ENCODE measurements around the gene DGKH.
"Not testable (repeated sequence)": the region's sequence is repeated elsewhere in the genome, so short reads cannot be mapped to it uniquely, and the experiment has no call there.

The DGKH gene

DNA sequence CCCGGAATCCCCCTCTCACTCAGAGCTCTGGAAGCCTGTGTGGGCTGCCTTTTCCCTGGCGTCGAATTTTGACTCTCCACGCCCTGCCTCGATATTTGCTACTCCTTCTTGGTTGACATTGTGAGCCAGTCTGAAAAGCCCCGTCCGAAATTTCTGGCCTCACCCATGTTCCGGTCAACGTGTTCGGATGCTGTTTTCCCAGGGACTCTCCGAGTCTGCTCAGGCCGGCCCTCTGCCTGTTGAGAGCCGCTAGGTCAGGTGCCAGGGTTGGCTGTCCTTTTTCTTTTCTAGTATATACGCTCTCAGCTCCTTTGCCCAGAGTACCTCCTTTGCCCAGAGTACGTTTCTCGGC, 6.8 kb upstream of the DGKH start:
- DNase-seq = peak; percentile 45

DNA sequence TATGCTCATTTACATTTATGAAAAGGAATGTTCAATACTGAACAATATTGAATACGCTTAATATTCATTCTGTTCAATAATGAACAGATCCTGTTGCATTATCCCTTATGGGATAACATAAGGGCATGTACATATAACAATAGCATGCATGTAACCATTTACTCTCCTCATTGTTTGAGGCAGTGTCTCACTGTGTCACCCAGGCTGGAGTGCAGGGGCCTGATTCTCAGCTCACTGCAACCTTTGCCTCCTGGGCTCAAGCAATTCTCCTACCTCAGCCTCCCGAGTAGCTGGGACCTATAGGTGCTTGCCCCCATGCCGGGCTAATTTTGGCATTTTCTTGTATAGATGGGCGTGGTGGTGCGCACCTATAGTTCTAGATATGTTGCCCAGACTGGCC, 4.8 kb upstream of the DGKH start:
- no peak for DNase-seq

DNA sequence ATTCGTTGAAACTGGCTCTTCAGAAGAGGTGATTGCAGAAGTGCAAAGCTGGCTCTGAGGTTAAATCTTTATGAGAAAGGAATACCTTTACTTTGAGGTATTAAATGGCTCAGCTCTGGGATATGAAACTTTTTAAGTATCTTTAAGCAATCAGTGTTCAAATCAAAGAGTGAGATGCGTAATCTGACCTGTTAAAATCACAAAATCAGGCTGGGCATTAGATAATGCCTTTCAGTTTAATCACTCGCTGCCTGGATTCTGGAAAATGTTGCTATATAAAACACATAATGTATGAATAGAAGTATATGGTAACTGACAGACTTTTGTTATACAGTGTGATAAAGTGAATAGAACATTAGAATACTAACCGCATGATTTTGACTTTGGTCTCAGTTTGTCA, 2.0 kb upstream of the DGKH start:
- DNase-seq = no peak

DNA sequence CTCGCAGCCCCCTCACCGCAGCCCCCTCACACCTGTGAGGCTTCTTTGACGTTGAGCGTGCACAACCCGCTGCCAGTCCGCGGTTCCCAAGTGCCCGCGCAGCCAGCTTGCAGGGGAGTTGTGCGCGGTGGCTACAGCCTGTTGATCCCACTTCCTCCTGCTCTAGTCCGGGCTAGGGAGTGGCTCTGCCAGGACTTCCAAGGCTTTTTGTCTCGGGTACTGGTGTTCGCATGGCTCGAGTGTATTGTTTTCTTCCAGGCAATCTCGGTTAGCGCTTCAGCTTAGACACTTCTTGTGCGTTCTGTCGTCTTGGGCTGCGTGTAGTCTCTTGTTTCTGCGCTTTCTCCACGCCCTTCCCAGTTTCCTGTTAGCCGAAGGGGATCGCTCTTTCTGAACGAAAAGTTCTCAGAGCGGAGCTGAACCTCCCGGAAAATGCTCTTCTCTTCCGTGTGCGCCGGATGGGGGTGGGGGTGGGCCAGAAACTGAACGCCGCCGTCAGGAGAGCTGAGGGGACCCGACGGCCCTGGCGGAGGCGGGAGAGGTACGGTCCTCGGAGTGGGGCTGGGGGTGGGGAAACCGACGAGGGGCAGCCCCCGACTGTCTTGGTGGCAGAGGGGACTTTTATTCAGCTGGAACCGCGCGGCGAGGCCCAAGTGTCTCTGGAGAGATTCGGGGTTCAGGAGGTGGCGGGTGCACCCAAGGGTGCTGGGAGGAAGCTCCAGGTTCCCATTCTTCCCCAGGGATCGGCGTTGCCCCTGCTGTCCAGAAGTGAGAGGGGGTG, 697 bp upstream of the DGKH start:
- DNase-seq = peak; percentile 62

DNA sequence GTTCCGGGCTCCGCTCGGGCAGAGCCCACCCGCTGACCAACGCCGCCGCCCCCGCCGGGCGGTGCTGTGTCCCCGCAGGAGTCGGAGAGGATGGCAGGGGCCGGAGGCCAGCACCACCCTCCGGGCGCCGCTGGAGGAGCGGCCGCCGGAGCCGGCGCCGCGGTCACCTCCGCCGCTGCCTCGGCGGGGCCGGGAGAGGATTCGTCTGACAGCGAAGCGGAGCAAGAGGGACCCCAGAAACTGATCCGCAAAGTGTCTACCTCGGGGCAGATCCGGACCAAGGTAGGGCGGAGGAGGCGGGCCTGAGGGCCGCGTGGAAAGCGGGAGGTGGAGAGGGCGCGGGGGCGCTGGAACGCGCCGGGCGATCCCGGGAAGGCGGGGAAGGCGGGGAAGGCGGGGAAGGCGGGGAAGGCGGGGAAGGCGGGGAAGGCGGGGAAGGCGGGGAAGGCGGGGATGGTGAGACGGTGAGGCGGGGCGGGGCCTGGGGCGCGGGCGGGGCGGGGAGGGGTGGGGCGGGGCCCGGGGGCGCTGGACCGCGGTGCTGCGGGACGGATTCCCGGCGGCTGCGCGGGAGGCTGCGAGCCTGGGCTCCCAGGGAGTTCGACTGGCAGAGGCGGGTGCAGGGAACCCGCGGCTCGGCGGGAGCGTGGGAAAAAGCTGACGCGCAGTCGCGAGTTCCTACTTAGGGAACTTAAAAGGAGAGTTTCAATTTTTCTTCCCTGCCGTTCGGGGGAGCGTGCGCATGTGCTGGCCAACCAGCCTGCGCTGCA, 421 bp downstream of the DGKH start:
- peak; percentile 64 for DNase-seq

DNA sequence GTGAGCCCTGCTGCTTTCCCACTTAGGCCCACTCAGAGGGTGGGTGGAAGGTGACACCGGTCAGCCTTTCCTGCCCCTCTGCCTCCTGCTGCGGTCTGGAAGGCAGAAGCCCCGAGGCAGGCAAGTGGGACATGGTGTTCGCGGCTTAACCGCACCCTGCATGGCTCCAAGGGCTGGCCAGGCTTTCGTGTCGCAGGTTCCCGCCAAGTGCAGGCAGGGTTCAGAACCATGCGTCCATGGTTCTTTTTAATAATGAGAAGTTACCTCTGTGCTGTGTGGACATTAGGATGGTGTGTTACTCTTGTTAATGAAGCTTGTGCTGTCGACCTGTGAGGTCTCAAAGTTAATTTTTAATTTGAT, 986 bp downstream of the DGKH start:
- no peak for DNase-seq

DNA sequence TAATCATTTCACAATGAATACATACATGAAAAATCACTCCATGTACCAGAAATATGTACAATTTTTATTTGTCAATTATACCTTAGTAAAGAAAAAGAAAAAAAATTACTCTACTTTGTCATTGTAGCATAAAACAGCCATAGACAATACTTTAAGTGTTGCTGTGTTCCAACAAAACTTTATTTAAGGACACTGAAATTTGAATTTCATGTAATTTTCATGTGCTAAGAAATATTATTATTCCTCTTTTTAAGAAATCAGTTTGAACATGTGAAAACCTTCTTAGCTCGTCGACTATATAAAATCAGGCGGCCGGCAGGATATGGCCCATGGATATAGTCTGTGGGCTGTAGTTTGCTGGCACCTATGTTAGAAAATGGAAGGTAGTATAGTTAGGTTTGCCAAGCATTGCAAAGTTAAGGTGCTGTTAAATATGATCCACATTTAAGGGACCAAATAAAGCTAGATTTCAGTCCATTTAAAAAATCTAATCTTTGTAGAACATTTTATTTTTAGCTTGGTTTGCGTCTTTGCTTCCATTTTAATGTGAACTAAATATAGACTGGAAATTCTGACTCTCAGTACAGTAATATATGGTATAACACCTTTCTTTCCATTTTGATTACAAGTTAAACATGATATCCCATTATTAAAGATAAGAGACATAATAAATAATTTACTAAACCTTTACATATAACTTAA, 6.5 kb downstream of the DGKH start:
- no peak for DNase-seq

DNA sequence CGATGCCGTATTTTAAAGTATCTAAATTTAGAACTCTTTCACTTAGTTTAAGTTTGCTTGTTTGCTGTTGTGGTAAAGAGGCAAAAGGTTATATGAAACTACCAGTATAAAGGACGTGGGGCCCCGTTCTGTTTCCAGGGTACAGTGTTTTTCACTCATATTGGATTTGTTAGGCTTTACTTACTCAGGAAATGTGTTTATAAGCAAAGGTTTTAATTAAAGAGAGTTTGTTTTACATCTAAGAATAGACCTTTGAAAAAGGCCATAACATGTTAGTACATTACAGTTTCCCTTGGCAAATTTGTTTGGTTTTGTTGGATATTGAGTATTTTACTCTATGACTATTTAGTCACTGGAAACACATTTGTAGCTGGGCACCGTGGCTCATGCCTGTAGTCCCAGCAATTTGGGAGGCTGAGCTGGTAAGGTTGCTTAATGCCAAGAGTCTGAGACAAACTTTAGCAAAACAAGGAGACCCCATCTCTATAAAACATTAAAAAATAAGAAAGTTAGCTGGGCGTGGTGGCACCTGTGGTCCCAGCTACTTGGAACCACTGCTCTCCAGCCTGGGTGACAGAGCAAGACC, 7.1 kb downstream of the DGKH start:
- no peak for DNase-seq

DNA sequence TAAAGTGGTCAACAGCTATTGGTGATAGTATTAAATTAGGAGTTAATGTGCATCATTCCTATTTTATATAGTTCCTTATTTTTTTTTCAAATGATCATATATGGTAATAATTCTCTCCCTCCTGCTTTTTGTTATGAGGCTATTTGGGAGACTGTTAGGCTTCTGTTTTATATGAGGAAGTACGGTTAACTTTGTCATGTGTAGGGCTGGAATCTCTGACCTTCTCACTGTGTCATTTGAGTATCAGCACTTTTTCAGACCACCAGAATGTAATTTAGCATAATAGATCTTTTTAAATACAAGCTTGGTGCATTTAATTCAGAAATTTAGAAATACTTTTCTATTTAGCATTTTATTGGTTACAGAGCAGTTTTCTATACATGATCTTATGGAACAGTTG, 7.7 kb downstream of the DGKH start:
- DNase-seq = no peak

DNA sequence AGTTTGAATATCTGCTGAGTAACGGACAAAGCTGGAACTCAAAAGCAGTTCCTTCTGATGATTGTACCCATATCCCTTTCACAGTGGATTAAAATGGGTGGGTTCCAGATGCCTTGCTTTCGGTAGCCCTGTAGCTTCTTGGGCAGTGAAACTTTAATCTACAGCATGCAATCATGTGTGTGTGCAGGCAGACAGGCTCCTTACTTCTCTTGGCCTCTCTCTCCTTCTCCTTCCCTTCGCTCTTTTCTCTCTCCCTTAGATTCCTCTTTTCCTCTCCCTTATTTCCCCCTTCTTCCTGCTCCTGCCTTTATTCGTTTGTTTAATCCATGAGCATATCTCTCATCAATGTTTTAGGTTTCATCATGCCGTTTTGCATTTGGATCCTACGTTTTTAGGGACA, 8.1 kb downstream of the DGKH start:
- DNase-seq = no peak

DNA sequence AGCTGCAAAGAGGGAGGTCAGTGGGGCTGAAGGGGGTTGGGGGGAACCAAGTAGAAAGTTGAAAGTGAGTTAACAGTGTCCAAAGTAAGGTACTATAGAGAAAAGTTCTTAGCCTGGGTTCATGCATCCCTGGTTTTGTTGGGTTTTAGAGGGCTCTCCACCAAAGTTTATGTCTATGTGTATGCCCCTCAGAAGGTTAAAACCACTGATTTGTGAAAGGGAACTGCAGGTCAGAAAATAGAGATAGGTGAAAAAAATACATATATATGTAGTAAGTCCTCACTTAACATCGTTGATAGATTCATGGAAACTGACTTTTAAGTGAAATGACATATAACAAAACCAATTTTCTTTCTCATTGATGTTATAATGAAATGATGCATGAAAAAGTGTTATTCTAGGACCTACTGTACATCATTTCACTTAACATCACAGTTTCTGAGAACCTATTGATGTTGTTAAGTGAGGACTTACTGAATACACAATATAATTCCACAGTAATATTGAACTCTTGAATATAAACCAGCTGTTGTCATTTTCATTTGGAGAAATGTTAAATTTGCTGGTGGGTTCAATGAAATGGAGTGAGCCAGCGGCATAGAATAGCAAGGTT, 9.6 kb downstream of the DGKH start:
- DNase-seq = no peak

DNA sequence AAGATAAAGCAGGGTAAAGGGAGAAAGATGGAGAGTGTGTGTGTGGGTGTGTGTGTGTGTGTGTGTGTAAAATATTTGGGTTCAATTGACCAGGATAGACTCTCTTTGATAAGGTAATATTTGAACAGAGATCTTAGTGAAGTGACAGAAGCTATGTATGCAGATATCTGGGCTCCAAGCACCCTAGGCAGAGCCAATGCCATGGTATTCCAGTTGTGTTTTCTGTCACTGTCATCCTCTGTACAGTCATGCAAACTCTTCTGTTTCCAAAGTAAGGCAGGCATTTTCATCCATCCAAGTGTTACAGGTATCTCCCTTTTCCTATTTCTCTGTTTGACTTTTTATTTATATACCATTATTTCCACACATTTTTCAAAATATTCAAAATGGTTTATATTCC, 13.5 kb downstream of the DGKH start:
- no peak for DNase-seq

DNA sequence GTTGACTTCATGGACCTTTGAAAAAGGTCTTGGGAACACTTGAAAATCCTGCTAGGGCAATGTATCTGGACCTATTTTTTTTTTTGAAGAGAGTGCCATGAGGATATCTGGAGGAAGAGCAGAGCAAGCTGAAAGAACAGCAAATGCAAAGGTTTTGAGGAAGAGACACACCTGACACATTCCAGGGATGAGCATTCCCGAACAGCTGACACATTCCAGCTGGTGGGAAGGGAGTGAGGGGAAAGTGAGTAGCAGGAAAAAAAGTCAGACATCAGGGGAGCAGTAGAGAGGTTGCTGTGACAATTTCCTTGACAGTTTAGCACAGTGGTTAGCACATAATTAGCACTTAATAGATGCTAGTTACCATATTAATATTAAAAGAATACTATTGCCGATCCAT, 14.7 kb downstream of the DGKH start:
- no peak for DNase-seq

DNA sequence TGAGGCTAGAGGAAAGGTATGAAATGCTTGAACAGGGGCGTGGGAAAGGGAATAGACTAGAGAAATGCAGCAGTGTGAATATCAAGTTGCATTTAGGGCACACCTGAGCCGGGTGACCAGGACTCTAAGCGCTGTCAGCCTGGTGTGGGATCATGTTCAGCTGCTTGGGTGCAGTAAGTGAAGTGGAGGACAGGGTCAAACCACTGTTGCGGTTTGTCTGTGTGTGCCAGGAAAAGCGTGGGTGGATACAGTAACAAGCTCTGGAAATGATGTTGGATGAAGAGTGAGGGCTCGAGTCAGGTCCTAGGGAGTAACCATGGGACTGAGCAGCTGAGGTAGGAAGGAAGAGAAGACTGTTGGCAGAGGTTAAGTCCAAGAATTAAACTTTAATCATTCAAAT, 15.8 kb downstream of the DGKH start:
- peak; percentile 33 for DNase-seq

DNA sequence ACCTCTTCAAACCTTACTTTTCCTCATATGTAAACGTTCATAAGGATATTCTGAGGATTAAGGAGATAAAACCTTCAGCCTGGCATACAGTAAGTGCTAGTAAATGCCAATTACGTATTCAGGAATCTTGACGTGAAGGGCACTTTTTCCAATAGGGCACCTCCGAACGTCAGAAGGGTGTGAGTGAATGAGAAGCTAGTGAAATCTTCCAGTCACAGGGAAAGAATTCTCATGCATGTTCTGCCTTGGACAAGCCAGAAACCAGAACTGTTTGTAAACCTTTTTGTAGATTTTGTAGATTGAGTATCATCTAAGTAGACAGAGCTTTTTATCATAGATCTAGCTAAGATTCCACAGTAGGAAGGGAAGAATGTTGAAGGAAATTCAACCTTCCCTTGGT, 16.5 kb downstream of the DGKH start:
- no peak for DNase-seq

DNA sequence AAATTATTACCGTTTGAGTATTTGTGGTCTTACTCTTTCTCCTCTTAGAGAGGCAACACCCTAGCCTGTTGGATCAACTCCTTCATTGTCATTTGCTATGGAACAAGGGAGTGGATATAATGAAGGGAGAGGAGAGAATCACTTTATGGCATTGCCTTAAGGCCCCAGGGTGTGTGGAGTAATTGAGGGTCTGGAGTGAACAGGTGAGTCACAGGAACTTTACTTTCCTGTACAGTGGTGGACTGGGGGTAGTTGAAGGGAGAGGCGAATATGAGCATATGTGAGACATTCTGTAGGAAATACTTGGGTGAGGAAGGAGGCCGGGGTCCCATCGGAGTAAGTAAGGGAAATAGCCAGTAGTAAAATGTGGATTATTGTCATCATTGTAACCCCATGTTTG, 17.0 kb downstream of the DGKH start:
- no peak for DNase-seq

DNA sequence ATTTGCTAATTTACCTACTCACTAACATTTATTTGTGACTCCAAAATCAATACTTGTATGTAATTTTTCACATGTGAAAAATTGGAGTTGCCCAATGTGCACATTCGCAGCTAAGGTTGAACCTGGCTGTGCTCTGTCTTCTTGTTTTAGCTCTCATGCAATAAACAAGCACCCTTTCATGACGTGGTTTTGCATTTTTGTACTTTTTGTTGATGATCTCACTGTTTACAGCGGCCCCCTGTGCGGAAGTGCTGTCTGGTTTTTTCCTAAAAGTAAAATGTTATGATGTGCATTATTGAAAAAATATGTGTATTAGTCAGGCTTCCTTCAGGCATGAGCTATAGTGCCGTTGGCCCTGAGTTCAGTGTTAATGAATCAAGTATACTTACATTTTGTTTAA, 18.1 kb downstream of the DGKH start:
- DNase-seq = peak; percentile 91

DNA sequence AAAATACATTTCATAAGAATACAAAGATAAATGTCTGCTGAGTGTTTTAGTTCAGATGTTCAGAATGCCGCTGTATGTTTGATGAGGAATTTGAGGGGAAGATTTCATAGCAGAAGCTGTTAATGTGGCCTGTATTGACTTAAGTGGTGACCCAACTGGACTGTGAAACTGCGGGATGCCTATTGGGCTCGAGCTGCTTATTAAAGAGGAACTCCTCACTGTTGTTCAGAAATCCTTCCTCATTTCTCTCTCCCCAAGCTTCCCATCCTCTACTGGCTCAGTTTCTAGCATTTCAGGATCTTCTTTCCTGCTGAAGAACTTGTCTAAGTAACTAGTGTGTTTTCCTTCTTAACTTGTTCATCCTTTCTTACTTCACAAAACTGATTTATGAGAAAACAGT, 20.4 kb downstream of the DGKH start:
- DNase-seq = no peak

DNA sequence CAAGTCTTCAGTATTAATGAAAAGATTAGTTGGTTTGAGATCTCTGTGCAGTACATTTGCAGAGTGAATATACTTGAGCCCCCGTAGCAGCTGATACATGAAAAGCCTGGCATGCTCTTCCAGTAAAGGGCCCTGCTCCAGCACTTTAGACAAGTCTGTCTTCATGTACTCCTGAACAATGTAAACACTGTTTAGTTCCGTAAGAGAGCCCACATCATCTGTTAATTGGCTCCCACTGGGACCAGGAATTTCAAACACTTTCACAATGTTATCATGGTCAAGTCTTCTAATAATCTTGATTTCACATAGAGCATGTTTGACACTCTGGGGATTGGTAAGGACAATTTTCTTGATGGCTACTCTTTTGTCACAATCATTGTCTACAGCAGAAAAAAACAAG, 22.2 kb downstream of the DGKH start:
- DNase-seq = not testable (repeated sequence)

DNA sequence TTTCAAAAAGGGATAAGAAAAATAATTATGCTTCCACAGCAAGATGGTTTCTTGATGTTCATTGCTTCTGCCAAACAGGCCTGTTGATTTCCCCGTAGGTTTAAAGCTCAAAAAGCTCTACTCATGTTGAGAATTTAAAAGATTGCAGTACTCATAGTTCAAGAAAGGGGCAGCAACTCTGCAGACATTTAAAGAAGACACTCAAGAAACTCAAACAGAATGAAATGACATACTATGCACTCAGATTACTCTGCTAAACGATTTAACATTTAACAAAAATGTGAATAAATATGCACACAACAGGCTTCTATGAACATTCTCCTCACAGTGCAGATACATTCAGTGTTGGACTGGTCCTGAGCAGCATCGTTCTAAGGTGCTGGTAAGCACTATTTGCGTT, 22.7 kb downstream of the DGKH start:
- not testable (repeated sequence) for DNase-seq

DNA sequence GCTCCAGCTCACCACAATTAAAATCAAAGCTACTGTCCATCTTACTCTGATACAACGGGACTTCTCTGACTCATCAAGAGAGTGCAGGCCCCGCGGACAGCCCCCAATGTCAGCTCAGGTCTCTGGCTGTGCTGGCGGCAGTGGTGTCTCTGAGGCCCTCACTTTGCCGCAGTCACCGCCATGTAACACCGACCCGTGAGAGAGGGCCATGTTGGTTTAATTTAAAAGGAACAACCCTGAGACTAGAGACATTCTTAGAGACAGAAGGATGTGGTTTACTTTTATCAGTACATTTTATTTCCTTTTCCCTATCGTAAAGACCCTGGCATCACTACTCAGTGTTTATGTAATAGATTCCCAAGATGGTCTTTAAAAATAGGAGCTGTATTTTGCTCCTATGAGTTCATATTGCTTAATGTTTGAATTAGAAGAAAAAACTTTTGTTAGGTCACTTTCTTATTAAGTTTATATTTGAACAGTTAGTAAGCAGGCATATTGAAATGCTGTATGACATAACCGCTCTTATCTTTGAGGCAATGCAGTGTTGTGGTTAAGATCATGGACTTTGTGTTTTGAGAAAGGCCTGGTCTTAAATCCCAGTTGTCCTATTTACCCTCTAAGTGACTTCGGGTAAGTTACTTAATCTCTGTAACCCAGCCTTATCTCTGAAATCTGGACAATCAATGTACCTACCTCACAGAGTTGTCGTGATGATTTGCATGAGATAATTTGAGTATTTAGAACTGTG, 23.4 kb downstream of the DGKH start:
- DNase-seq = no peak

DNA sequence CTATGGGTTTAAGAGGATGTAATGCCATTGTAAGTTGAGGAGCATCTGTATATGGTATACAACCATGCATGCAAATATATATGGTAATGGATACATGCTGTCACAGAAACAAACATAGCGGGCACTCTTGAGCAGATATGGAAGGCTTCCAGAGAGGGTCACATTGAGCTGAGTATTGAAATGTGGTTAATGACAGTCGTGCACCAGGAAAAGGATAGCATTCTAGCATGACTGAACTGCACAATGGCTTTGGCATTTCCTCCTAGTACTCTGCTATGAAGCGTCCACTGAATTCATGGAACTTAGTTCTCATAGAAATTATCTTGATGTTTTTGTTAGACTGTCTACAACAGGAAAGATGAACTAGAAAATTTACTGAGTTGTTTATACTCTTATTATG, 25.2 kb downstream of the DGKH start:
- no peak for DNase-seq

DNA sequence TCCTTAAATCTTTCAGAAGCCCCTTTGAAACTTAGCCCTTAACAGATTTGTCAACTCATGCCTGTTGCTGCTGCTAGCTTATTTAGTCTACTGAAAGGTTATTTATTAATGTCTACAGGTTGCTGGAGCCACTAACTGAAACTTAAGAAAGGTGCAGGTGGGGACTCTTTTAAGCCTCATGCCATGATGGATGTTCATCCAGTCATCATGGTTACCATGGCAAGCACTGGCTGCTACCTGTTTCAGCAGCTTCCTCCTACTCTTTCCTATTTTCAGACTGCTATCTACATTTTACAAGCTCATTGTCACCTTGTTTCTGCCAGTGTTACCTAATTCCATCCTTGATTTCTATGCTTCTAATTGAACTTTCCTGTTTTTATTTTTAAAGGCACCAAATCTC, 27.1 kb downstream of the DGKH start:
- DNase-seq = no peak
